GM18505 (cell line): ENCODE results near the gene DIO3.

Source experiments
- ATAC-seq: cut with Tn5 transposase; IDR thresholded peaks from one replicate; pipeline ENCODE4 v1.9.1; 2021; ENCODE audit not compliant: unreplicated experiment
- POLR2A ChIP-seq: IDR thresholded peaks from 4 replicates; pipeline ENCODE4 v1.6.1; 2011; ENCODE audit warnings: borderline replicate concordance; ENCODE audit not compliant: insufficient read depth, insufficient read length; ENCODE audit errors: extremely low read depth

DIO3 gene

DNA sequence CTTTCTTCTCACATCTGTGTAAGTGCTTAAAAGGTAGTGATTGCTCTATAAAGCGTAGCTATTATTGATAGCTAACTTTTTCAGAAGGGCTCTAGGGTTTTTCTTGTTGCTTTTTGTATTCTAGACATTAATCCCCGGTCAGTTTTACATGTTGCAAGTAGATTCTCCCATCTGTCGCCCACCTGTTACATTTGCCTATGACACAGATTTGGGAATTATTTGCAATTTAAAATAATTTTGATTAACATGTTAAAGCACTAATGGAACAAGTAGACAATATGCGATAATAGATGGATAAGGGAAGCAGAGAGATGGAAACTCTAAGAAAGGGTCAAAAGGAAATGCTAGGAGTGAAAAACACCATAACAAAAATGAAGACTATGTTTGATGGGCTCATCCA is 44.5 kb downstream of the DIO3 start:
- TF ChIP-seq POLR2A, result no peak
- ATAC-seq, result no peak
